ENCODE results near the gene PGP.

The PGP gene

GRCh38 chr16:2251296-2252111 lies 36.9 kb upstream of the PGP start, which contains the start of gene ECI1:
Gene ECI1 (minus strand): TSS chr16:2251587. CDS start chr16:2251566, 21 bp downstream.
- Histone ChIP-seq H3K27me3 (no peaks in the 10 kb centered on the region), H3K4me1 (peaks cover 25 to 34% (median 30%) of the 10 kb centered on the region in 10 experiments), H3K4me2 (peak within 1 kb of the TSS; percentile 71 to 98 (median 89)), H4K20me1 (peaks cover 4 to 68% (median 50%) of the 10 kb centered on the region in 11 experiments; a peak in 21 of 22 replicates), H3K9ac (peak within 1 kb of the TSS; percentile 80 to 93 (median 88)), H3K27ac (peak within 1 kb of the TSS; percentile 69 to 91 (median 80); a peak in 21 of 22 replicates), H3K4me3 (peak within 1 kb of the TSS; percentile 68 to 87 (median 74)), H3K36me3 (peaks cover 45 to 79% (median 69%) of the 10 kb centered on the region in 11 experiments), H3K9me3 (replicated peaks in 1 of 11) (no peaks in the 10 kb centered on the region)
- TF ChIP-seq Cebpa-rat (IDR thresholded peaks at IDR 0.05) = no peak

GRCh38 chr16:2250652-2251295 lies 36.1 kb upstream of the PGP start:
- no peaks in the 10 kb centered on the region for H3K27me3 ChIP-seq
- peaks cover 45 to 79% (median 69%) of the 10 kb centered on the region in 11 experiments for H3K36me3 ChIP-seq
- peaks cover 25 to 34% (median 30%) of the 10 kb centered on the region in 10 experiments for H3K4me1 ChIP-seq
- no peak for TF ChIP-seq Cebpa-rat (IDR thresholded peaks at IDR 0.05)
- H3K9ac ChIP-seq = peak overlapping the region; percentile 80 to 93 (median 88)
- H3K4me2 ChIP-seq = peak overlapping the region; percentile 71 to 98 (median 89)
- peak overlapping the region; percentile 68 to 87 (median 74) for H3K4me3 ChIP-seq
- H3K27ac ChIP-seq = peak overlapping the region; percentile 69 to 91 (median 80); a peak in 21 of 22 replicates
- peaks cover 0 to 67% (median 43%) of the 10 kb centered on the region in 11 experiments; a peak in 21 of 22 replicates for H4K20me1 ChIP-seq
- H3K9me3 ChIP-seq (replicated peaks in 1 of 11) = no peaks in the 10 kb centered on the region

GRCh38 chr16:2246301-2246885 lies 31.8 kb upstream of the PGP start:
- Histone ChIP-seq H4K20me1 (peaks cover 9 to 61% (median 34%) of the 10 kb centered on the region in 11 experiments; a peak in 18 of 22 replicates), H3K9ac (peak overlapping the region in 1 of 11 experiments; percentile 13; a peak in 1 of 22 replicates), H3K9me3 (replicated peaks in 1 of 11) (no peaks in the 10 kb centered on the region), H3K4me3 (no peak overlapping the region), H3K4me2 (no peak overlapping the region), H3K36me3 (peaks cover 46 to 79% (median 70%) of the 10 kb centered on the region in 11 experiments), H3K27ac (no peak overlapping the region), H3K4me1 (peaks cover 15 to 34% (median 28%) of the 10 kb centered on the region in 10 experiments), H3K27me3 (no peaks in the 10 kb centered on the region)
- no peak for TF ChIP-seq Cebpa-rat (IDR thresholded peaks at IDR 0.05)

GRCh38 chr16:2244926-2245795 lies 30.5 kb upstream of the PGP start:
- Histone ChIP-seq H3K4me1 (peaks cover 9 to 28% (median 20%) of the 10 kb centered on the region in 10 experiments), H3K4me2 (no peak overlapping the region), H3K9ac (no peak overlapping the region), H3K4me3 (no peak overlapping the region), H3K9me3 (replicated peaks in 1 of 11) (no peaks in the 10 kb centered on the region), H4K20me1 (peaks cover 7 to 67% (median 30%) of the 10 kb centered on the region in 11 experiments; a peak in 18 of 22 replicates), H3K27ac (no peak overlapping the region), H3K36me3 (peaks cover 46 to 90% (median 72%) of the 10 kb centered on the region in 11 experiments), H3K27me3 (no peaks in the 10 kb centered on the region)
- TF ChIP-seq Cebpa-rat (IDR thresholded peaks at IDR 0.05) = no peak

GRCh38 chr16:2244301-2244700 lies 29.7 kb upstream of the PGP start:
- Histone ChIP-seq H3K9me3 (replicated peaks in 1 of 11) (no peaks in the 10 kb centered on the region), H3K4me3 (no peak overlapping the region), H3K27ac (no peak overlapping the region), H3K36me3 (peaks cover 53 to 99% (median 78%) of the 10 kb centered on the region in 11 experiments), H4K20me1 (peaks cover 9 to 76% (median 37%) of the 10 kb centered on the region in 11 experiments; a peak in 20 of 22 replicates), H3K4me1 (peaks cover under 1 to 19% (median 12%) of the 10 kb centered on the region in 10 experiments; a peak in 19 of 20 replicates), H3K27me3 (no peaks in the 10 kb centered on the region), H3K4me2 (no peak overlapping the region), H3K9ac (0 out of 22 replicates have a peak overlapping the region, but pooled peaks of 2 of the 11 experiments have one; percentile 1 to 6)
- no peak for TF ChIP-seq Cebpa-rat (IDR thresholded peaks at IDR 0.05)

- no peaks in the 10 kb centered on the region for H3K27me3 ChIP-seq
- no peak overlapping the region for H3K27ac ChIP-seq
- peaks cover 53 to 99% (median 79%) of the 10 kb centered on the region in 11 experiments for H3K36me3 ChIP-seq
- H3K4me3 ChIP-seq = no peak overlapping the region
- H3K9ac ChIP-seq = peak overlapping the region in 6 of 11 experiments; percentile 1 to 34 (median 12); a peak in 1 of 22 replicates
- TF ChIP-seq Cebpa-rat (IDR thresholded peaks at IDR 0.05) = no peak
- no peaks in the 10 kb centered on the region for H3K9me3 ChIP-seq (replicated peaks in 1 of 11)
- peaks cover 0 to 19% (median 11%) of the 10 kb centered on the region in 10 experiments; a peak in 15 of 20 replicates for H3K4me1 ChIP-seq
- H3K4me2 ChIP-seq = no peak overlapping the region; a peak in 1 of 22 replicates
- peaks cover 9 to 81% (median 43%) of the 10 kb centered on the region in 11 experiments; a peak in 20 of 22 replicates for H4K20me1 ChIP-seq
Observed at GRCh38 chr16:2243781-2244180, 29.1 kb upstream of the PGP start.

- no peak overlapping the region for H3K4me3 ChIP-seq
- no peak for TF ChIP-seq Cebpa-rat (IDR thresholded peaks at IDR 0.05)
- peaks cover 0 to 6% (median 2%) of the 10 kb centered on the region in 11 experiments; a peak in 10 of 22 replicates for H3K27me3 ChIP-seq
- peaks cover 9 to 82% (median 50%) of the 10 kb centered on the region in 11 experiments; a peak in 21 of 22 replicates for H4K20me1 ChIP-seq
- H3K9me3 ChIP-seq (replicated peaks in 1 of 11) = no peaks in the 10 kb centered on the region
- H3K4me2 ChIP-seq = peak overlapping the region in 4 of 11 experiments; percentile 13 to 59 (median 52); a peak in 9 of 22 replicates
- peaks cover 0 to 19% (median 11%) of the 10 kb centered on the region in 10 experiments; a peak in 15 of 20 replicates for H3K4me1 ChIP-seq
- no peak overlapping the region for H3K27ac ChIP-seq
- peaks cover 53 to 94% (median 77%) of the 10 kb centered on the region in 11 experiments for H3K36me3 ChIP-seq
- peak overlapping the region in 3 of 11 experiments; percentile 9 to 34 (median 24); a peak in 3 of 22 replicates for H3K9ac ChIP-seq
Observed at GRCh38 chr16:2243031-2243528, 28.4 kb upstream of the PGP start.

All from BLaER1 treated with 17β-estradiol and CSF1 and Interleukin-3, amounts not matched to agents 10 nM and 100 nM (cell line).